HG02981 (cell line): ENCODE data around the gene DONSON.
A peak's percentile ranks its signal among the peaks of the same experiment; 100 is the strongest.

ENCODE experiments used
- ATAC-seq: cut with Tn5 transposase; IDR thresholded peaks from one replicate; pipeline ENCODE4 v1.9.1; 2021; ENCODE audit warnings: mild to moderate bottlenecking, moderate library complexity; ENCODE audit not compliant: unreplicated experiment

Gene DONSON

DNA sequence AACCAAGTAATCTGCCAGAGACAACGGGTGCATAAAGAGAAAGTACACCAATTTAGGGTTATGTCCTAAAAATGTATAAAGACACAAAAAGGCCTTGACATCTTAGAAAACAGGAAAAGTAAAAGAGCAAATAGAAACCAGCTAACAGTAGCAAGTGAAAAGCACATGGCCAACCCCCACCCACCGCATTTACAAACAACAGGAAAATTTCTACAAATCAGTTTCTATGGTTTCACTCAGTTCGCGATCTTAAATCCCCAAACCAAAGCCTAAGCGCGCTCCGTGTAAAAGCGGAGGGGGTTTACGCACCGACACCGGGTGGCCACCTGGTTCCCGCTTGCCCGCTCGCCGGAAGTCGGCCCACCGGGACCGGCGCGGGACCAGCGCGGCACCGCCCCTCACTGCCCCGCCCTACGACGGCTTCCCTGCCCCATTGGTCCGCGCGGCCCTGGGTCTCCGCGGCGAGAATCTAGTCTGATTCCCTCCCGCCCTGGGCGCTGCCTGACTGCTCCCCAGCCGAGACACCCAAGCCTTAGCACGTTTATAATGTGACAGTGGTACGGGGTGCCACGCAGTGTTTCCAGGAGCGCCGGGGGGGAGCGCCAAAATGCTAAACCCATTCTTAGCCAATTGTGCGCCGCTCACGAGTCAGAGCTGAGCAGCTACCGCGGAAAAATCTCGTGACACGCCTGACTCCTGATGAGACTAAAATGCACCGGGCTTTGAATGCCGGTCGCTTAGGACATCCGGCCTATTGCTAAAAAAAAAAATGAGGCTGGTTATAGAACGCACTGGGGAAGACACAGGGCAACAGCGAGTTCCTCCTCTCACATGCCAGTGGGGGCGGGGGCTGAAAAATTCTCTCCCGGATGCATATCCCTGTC, 46.5 kb downstream of the DONSON start, which contains the start of gene GART:
GART (minus strand) TSS at position 362 of the 884 bp plus-strand sequence. CDS start 2,802 bp downstream, outside the sequence.
- ATAC-seq, result peak; percentile 46

DNA sequence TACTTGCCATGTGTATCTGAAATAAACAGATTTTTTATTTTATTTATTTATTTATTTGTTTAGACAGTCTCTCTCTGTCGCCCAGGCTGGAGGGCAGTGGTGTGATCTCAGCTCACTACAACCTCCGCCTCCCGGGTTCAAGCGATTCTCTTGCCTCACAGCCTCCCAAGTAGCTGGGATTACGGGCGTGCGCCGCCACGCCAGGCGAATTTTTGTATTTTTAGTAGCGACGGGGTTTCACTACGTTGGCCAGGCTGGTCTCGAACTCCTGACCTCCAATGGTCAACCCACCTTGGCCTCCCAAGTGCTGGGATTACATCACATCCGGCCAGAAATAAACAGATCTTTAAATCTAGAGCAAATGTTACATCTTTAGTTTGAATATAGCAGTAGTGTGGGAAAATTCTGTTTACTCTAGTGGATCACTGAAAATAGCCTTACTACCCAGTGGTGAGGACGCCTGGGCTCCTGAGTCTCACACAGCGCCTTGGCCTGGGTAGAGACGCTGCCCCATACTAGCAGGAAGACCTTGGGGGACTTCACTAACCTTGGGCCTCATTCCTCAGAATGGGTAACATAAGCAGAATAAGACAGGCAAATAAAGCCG, 47.3 kb downstream of the DONSON start:
- no peak for ATAC-seq

DNA sequence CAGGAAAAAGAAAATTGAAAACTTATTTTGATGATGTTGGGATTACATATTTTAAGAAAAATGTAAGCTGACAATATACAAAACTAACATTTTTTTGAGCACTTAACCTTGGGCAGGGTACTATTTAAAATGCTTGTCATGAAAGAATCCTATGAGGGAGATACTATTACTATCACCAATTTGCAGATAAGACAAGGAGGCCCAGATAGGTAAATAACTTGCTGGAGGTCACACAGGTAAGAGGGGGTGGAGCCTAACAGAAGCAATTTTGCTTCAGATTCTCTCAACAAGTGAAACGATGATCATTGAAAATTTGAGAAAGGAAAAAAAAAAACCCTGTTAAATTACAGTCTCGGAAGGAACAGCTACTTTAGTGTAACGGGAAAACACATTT, 47.8 kb downstream of the DONSON start:
- ATAC-seq, result no peak

DNA sequence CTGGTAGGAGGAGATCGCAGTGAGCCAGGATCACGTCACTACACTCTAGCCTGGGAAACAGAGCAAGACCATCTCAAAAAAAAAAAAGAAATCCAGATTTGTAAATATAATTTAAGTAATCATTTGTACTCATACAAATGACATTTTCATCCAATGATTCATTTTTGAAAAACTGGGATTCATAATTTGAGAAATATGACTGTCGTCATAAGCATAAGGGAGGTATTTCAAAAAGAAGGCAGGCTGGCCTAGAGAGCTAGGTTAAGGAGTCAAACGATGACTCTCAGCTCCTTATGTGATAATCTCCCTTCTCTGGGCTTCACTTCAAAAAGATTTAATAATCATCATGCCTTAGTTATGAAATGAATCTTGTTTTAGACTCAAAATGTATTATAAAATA, 48.9 kb downstream of the DONSON start:
- no peak for ATAC-seq

DNA sequence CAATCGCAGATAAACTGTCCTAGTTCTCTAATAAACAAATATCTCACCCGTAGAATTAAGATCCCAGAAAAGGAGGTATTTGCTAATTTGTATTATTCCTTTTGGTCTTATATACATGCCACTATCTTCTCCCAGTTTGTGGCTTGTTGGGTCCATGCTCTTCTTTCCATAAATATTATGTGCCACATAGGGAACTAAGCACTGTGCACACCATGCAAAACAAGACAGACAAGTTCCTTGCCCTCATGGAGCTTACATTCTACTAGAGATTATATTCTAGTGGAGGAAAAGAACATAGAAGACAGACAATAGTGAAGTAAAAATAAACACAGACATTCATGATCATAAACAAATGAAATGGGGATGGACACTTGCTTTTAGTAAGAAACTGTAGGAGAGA, 51.3 kb downstream of the DONSON start:
- no peak for ATAC-seq

DNA sequence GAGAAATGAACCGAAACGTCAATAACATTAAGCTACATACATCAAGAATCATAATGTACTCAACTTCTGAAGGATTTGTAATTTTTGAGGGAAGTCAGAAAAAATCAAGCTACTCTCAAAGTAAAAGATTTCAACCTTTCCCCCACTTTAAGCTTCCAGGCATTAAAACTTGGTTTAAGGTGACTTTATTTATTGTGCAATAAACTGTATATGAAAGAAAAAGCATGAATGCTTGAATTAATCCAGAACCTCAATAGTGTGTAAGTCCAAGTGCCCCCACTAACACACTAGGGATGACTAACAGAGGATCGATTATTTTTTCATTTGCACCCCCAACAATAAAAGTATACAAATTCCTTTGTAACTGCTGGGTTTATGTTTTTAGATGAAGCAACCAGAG, 57.5 kb downstream of the DONSON start:
- no peak for ATAC-seq
